Ramos (cell line): Measurements from ENCODE around the gene NQO2.
"Not testable (repeated sequence)": the region's sequence is repeated elsewhere in the genome, so short reads cannot be mapped to it uniquely, and the experiment has no call there.

Source experiments
- in situ Hi-C: fragments of 300-500 bp; cut with MboI; formaldehyde crosslinking; loops from one replicate; pipeline ENCODE4 v1.14.3; 2022; ENCODE audit warnings: low sequenced_read_pairs; ENCODE audit not compliant: unreplicated experiment

Gene NQO2

GRCh38 chr6:2969549-2969948 lies 30.1 kb upstream of the NQO2 start:
- in situ Hi-C loops, result no loop called here

GRCh38 chr6:2970034-2970685 lies 29.5 kb upstream of the NQO2 start:
- in situ Hi-C loops, result no loop called here

- in situ Hi-C loops, result no loop called here
Observed at GRCh38 chr6:2970753-2971419, 28.8 kb upstream of the NQO2 start.

GRCh38 chr6:2971420-2972218 lies 28.1 kb upstream of the NQO2 start, which contains the start of gene SERPINB6:
SERPINB6 (minus strand) TSS chr6:2971567; CDS start chr6:2959332, 12,235 bp downstream.
- in situ Hi-C loops, result no loop called here

GRCh38 chr6:2972219-2972487 lies 27.5 kb upstream of the NQO2 start:
- in situ Hi-C loops, result not testable (repeated sequence)

GRCh38 chr6:2972685-2973084 lies 27.0 kb upstream of the NQO2 start:
- in situ Hi-C loops, result not testable (repeated sequence)

GRCh38 chr6:2973180-2973579 lies 26.5 kb upstream of the NQO2 start:
- in situ Hi-C loops, result not testable (repeated sequence)

- in situ Hi-C loops, result no loop called here
Observed at GRCh38 chr6:2973676-2974075, 26.0 kb upstream of the NQO2 start.

- in situ Hi-C loops, result loop anchor here (25.0 kb wide), 1 partner anchor 761 kb away; no protein-coding TSS in a partner anchor
Observed at GRCh38 chr6:2976060-2976459, 23.6 kb upstream of the NQO2 start.

- in situ Hi-C loops, result loop anchor here (25.0 kb wide), 1 partner anchor 761 kb away; no protein-coding TSS in a partner anchor
Observed at GRCh38 chr6:2976571-2977085, 23.1 kb upstream of the NQO2 start.

GRCh38 chr6:2977290-2977689 lies 22.4 kb upstream of the NQO2 start:
- in situ Hi-C loops, result loop anchor here (25.0 kb wide), 1 partner anchor 760 kb away; no protein-coding TSS in a partner anchor

- in situ Hi-C loops, result loop anchor here (25.0 kb wide), 1 partner anchor 759 kb away; no protein-coding TSS in a partner anchor
Observed at GRCh38 chr6:2977799-2978590, 21.7 kb upstream of the NQO2 start.

- in situ Hi-C loops, result loop anchor here (25.0 kb wide), 1 partner anchor 758 kb away; no protein-coding TSS in a partner anchor
Observed at GRCh38 chr6:2978923-2979322, 20.8 kb upstream of the NQO2 start.

GRCh38 chr6:2979819-2980464 lies 19.8 kb upstream of the NQO2 start:
- in situ Hi-C loops, result loop anchor here (25.0 kb wide), 1 partner anchor 757 kb away; no protein-coding TSS in a partner anchor

GRCh38 chr6:2980465-2980855 lies 19.2 kb upstream of the NQO2 start:
- in situ Hi-C loops, result loop anchor here (25.0 kb wide), 1 partner anchor 757 kb away; no protein-coding TSS in a partner anchor

- in situ Hi-C loops, result loop anchor here (25.0 kb wide), 1 partner anchor 755 kb away; no protein-coding TSS in a partner anchor
Observed at GRCh38 chr6:2982426-2983117, 17.1 kb upstream of the NQO2 start.

- in situ Hi-C loops, result loop anchor here (25.0 kb wide), 1 partner anchor 752 kb away; no protein-coding TSS in a partner anchor
Observed at GRCh38 chr6:2984738-2985406, 14.8 kb upstream of the NQO2 start.

GRCh38 chr6:2986722-2987221 lies 12.9 kb upstream of the NQO2 start:
- in situ Hi-C loops, result loop anchor here (25.0 kb wide), 1 partner anchor 751 kb away; no protein-coding TSS in a partner anchor
